Measurements from ENCODE around the gene ASB18. TPM values are rescaled to one million over a fixed set of nuclear protein-coding genes. Genes with fewer than 3 reads are reported as not detected.
A peak's percentile ranks its signal among the peaks of the same experiment; 100 is the strongest.

The ASB18 gene
- total RNA-seq, 1 experiment from 2014 or later: not detected

DNA sequence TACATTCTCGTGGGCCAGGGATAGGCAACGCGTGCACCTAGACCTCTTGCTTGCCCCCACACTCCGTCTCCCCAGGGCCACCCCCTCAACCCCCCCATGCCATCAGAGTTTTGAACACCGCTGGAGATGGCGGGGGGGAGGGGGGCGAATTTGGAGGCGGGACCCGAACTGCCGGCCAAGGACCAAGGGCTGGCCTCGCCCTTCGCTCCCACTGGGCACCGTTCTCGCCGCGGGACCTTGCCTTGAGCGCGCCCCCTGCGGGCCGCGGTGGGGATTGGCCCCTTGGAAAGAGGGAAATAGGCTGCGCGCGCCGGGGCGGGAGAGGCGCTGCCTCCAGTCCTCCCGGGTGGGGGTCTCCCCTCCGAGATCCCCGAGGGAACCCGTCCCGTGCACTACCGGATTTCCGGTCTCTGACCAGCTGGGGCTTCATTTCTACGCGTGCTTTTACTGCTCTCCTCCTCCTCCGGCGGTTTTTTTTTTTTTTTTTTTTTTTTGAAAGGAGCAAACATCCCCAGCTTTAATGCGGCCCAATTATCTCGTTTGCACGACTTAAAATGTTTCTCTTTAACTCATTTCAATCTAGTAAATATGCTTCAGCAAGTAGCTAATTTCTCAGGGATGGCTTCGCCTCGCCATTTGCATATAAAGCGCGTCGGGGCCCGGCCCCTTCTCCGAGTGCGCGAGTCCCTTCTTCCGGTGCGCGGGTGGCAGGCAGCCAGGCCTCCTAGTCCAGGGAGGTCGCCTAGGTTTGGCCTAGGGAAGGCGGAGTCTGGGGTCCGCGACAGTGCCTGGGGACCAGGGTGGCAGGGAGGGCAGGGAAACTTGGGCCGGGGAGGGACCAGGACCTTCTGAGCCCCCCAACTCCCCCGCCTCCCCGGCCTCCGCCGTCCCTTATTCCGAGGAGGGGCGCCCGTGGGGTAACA, 86.0 kb downstream of the ASB18 start:
- H3K27me3 Mint-ChIP-seq (ENCODE audit: insufficient read depth, unreplicated experiment): no peaks in the 10 kb centered on the region
- BruUV-seq (replicated peaks): no TSS peak
- POLR2A ChIA-PET: no interaction called here
- H3K4me3 Mint-ChIP-seq (ENCODE audit: unreplicated experiment): peak overlapping the region; percentile 74
- H3K27ac Mint-ChIP-seq (ENCODE audit: unreplicated experiment): peak overlapping the region; percentile 72
- H3K27me3 ChIP-seq (replicated peaks; ENCODE audit: control insufficient read depth, insufficient read depth, low read length): no peaks in the 10 kb centered on the region
- peak; percentile 81 to 87 for DNase-seq
- H3K36me3 ChIP-seq (ENCODE audit: control insufficient read depth, insufficient read depth, low read length): no peaks in the 10 kb centered on the region
- intact Hi-C loops (cut with micrococcal nuclease; ENCODE audit: unreplicated experiment): loop anchor here (1.0 kb wide), 1 partner anchor 412 kb away; no protein-coding TSS in a partner anchor
- CTCF ChIA-PET: interaction anchor here (0.7 to 1.1 kb wide), 3 partner anchors 18 to 399 kb away, joined by 3 to 4 read pairs (median 4); no protein-coding TSS in a partner anchor
- no peaks in the 10 kb centered on the region for H3K9me3 ChIP-seq
- peak overlapping the region; percentile 52 for H3K4me3 ChIP-seq (ENCODE audit: low read depth, low read length)
- H3K9me3 Mint-ChIP-seq (ENCODE audit: unreplicated experiment): no peaks in the 10 kb centered on the region
- peaks cover 7% of the 10 kb centered on the region for H3K36me3 Mint-ChIP-seq (ENCODE audit: insufficient read depth, unreplicated experiment)
- TF ChIP-seq CTCF (IDR thresholded peaks at IDR 0.05; ENCODE audit: insufficient read depth in 1 of 2, low read depth in 1 of 2, low read length in 1 of 2, severe bottlenecking in 1 of 2, unreplicated experiment in 1 of 2): peak; percentile 75 to 83
- 0 out of 2 replicates have a peak, but pooled peaks cover 3% of the 10 kb centered on the region for H3K4me1 ChIP-seq
- H3K4me1 Mint-ChIP-seq (ENCODE audit: low read depth, unreplicated experiment): no peaks in the 10 kb centered on the region

- H3K4me3 ChIP-seq (ENCODE audit: low read depth, low read length): peak overlapping the region; percentile 52
- no peak for DNase-seq
- no TSS peak for BruUV-seq (replicated peaks)
- H3K36me3 ChIP-seq (ENCODE audit: control insufficient read depth, insufficient read depth, low read length): no peaks in the 10 kb centered on the region
- H3K36me3 Mint-ChIP-seq (ENCODE audit: insufficient read depth, unreplicated experiment): peaks cover 7% of the 10 kb centered on the region
- H3K27ac Mint-ChIP-seq (ENCODE audit: unreplicated experiment): no peak overlapping the region
- no peaks in the 10 kb centered on the region for H3K27me3 ChIP-seq (replicated peaks; ENCODE audit: control insufficient read depth, insufficient read depth, low read length)
- intact Hi-C loops (cut with micrococcal nuclease; ENCODE audit: unreplicated experiment): no loop called here
- no peaks in the 10 kb centered on the region for H3K9me3 Mint-ChIP-seq (ENCODE audit: unreplicated experiment)
- H3K4me1 Mint-ChIP-seq (ENCODE audit: low read depth, unreplicated experiment): no peaks in the 10 kb centered on the region
- peak overlapping the region; percentile 74 for H3K4me3 Mint-ChIP-seq (ENCODE audit: unreplicated experiment)
- H3K4me1 ChIP-seq: 0 out of 2 replicates have a peak, but pooled peaks cover 3% of the 10 kb centered on the region
- no peaks in the 10 kb centered on the region for H3K27me3 Mint-ChIP-seq (ENCODE audit: insufficient read depth, unreplicated experiment)
- H3K9me3 ChIP-seq: no peaks in the 10 kb centered on the region
- POLR2A ChIA-PET: no interaction called here
- TF ChIP-seq CTCF (IDR thresholded peaks at IDR 0.05; ENCODE audit: insufficient read depth in 1 of 2, low read depth in 1 of 2, low read length in 1 of 2, severe bottlenecking in 1 of 2, unreplicated experiment in 1 of 2): no peak
- CTCF ChIA-PET: interaction anchor here (1.1 kb wide), 2 partner anchors 110 to 399 kb away, joined by 3 to 4 read pairs; no protein-coding TSS in a partner anchor
Measured at GRCh38 chr2:236177604-236177966, 86.6 kb downstream of the ASB18 start.

DNA sequence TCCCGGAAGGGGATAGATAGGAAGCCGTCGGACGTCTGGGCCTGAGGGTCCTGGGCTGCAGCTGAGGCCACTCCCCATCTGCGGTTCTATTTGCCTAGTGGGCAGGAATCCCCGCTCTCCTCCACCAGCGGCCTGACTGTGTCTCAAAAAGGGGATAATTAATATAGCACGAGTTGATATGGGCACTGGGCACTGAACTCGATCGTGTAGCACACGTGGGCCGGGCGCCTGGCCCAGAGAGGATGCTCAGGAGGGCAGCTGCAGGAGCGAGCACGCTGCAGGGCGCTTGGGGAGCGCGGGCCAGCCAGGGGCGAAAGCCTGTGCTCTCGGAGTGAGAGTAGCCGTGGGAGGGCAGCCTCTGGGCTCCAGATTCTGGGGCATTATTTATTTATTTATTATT, 87.3 kb downstream of the ASB18 start:
- intact Hi-C loops (cut with micrococcal nuclease; ENCODE audit: unreplicated experiment): no loop called here

More for the DNA sequence above, 87.3 kb downstream of the ASB18 start:
- H3K9me3 ChIP-seq: no peaks in the 10 kb centered on the region
- CTCF ChIA-PET: no interaction called here
- Mint-ChIP-seq H3K27me3 (ENCODE audit: insufficient read depth, unreplicated experiment) (no peaks in the 10 kb centered on the region), H3K36me3 (ENCODE audit: insufficient read depth, unreplicated experiment) (peaks cover 7% of the 10 kb centered on the region), H3K4me3 (ENCODE audit: unreplicated experiment) (no peak overlapping the region), H3K9me3 (ENCODE audit: unreplicated experiment) (no peaks in the 10 kb centered on the region), H3K27ac (ENCODE audit: unreplicated experiment) (no peak overlapping the region), H3K4me1 (ENCODE audit: low read depth, unreplicated experiment) (no peaks in the 10 kb centered on the region)
- no peak for DNase-seq
- POLR2A ChIA-PET: no interaction called here
- H3K4me1 ChIP-seq: 0 out of 2 replicates have a peak, but pooled peaks cover 3% of the 10 kb centered on the region
- H3K4me3 ChIP-seq (ENCODE audit: low read depth, low read length): no peak overlapping the region
- no peaks in the 10 kb centered on the region for H3K27me3 ChIP-seq (replicated peaks; ENCODE audit: control insufficient read depth, insufficient read depth, low read length)
- no peak for TF ChIP-seq CTCF (IDR thresholded peaks at IDR 0.05; ENCODE audit: insufficient read depth in 1 of 2, low read depth in 1 of 2, low read length in 1 of 2, severe bottlenecking in 1 of 2, unreplicated experiment in 1 of 2)
- no TSS peak for BruUV-seq (replicated peaks)
- H3K36me3 ChIP-seq (ENCODE audit: control insufficient read depth, insufficient read depth, low read length): no peaks in the 10 kb centered on the region
